OCI-LY3 (cell line): ENCODE data around the gene MRPL10.

Source experiments
- H2AFZ ChIP-seq: fragments of 200-600, 300-600 bp; shearing (Covaris generic); 2 replicates; pipeline ENCODE4 v1.6.0; 2014; ENCODE audit warnings: antibody characterized with exemption, low read depth, low read length
- H3K27ac ChIP-seq: fragments of 200-600, 300-600 bp; sonication (generic); 2 replicates; pipeline ENCODE4 v1.5.1; 2014; ENCODE audit warnings: mild to moderate bottlenecking, low read length, moderate library complexity, mixed read lengths
- H3K27me3 ChIP-seq: fragments of 200-600, 300-600 bp; sonication (generic); 2 replicates; pipeline ENCODE4 v1.6.1; 2014; ENCODE audit warnings: low read depth, low read length, mixed read lengths
- H3K36me3 ChIP-seq: fragments of 200-600, 300-600 bp; sonication (generic); replicated peaks from 2 replicates; pipeline ENCODE3; 2014; ENCODE audit warnings: low read depth, low read length, mixed read lengths
- H3K4me1 ChIP-seq: fragments of 300-600, 200-600 bp; sonication (generic); 2 replicates; pipeline ENCODE4 v1.6.1; 2014; ENCODE audit warnings: low read length, mixed read lengths
- H3K4me2 ChIP-seq: fragments of 200-600, 300-600 bp; sonication (generic); 2 replicates; pipeline ENCODE4 v1.6.1; 2014; ENCODE audit warnings: low read length, mixed read lengths
- H3K4me3 ChIP-seq: fragments of 300-600, 200-600 bp; sonication (generic); 2 replicates; pipeline ENCODE4 v1.5.1; 2014; ENCODE audit warnings: antibody characterized with exemption, mild to moderate bottlenecking, low read length, moderate library complexity
- H3K79me2 ChIP-seq: fragments of 300-600, 200-600 bp; shearing (Covaris generic); 2 replicates; pipeline ENCODE4 v1.6.1; 2014; ENCODE audit warnings: mild to moderate bottlenecking, low read length, mixed read lengths
- H3K9ac ChIP-seq: fragments of 300-600, 200-600 bp; shearing (Covaris generic); 2 replicates; pipeline ENCODE4 v1.6.0; 2014; ENCODE audit warnings: mild to moderate bottlenecking, low read length, moderate library complexity
- H3K9me3 ChIP-seq: fragments of 200-600, 300-600 bp; shearing (Covaris generic); 2 replicates; pipeline ENCODE4 v1.6.1; 2014; ENCODE audit warnings: low read length, mixed read lengths; ENCODE audit not compliant: insufficient read depth
- H4K20me1 ChIP-seq: fragments of 200-600, 300-600 bp; sonication (generic); 2 replicates; pipeline ENCODE4 v1.6.1; 2016; ENCODE audit warnings: low read length, mixed read lengths; ENCODE audit not compliant: insufficient read depth
- CTCF ChIP-seq: fragments of 200-600, 300-600 bp; sonication (generic); IDR thresholded peaks from 2 replicates; pipeline ENCODE4 v1.5.1; 2014; ENCODE audit warnings: antibody characterized with exemption, low read length, low read depth
- EZH2phosphoT487 ChIP-seq: fragments of 200-600 bp; shearing (Covaris generic); IDR thresholded peaks from 2 replicates; pipeline ENCODE4 v1.6.1; 2018; ENCODE audit warnings: antibody characterized with exemption, mixed run types, low read depth

The MRPL10 gene

GRCh38 chr17:47871048-47871447, 39.7 kb upstream of the MRPL10 start:
- Histone ChIP-seq H3K4me1 (peaks cover 86% of the 10 kb centered on the region), H3K4me3 (peak overlapping the region; percentile 19; the same call in 1 of the 2 replicates), H3K4me2 (peak overlapping the region; percentile 88), H4K20me1 (no peaks in the 10 kb centered on the region), H3K27me3 (no peaks in the 10 kb centered on the region), H3K27ac (peak overlapping the region; percentile 98), H2AFZ (no peak overlapping the region), H3K79me2 (no peaks in the 10 kb centered on the region), H3K9me3 (no peaks in the 10 kb centered on the region), H3K9ac (peak overlapping the region; percentile 93; the same call in 1 of the 2 replicates), H3K36me3 (no peaks in the 10 kb centered on the region)
- TF ChIP-seq CTCF (no peak), EZH2phosphoT487 (no peak)

GRCh38 chr17:47870056-47870455, 38.7 kb upstream of the MRPL10 start:
- Histone ChIP-seq H3K4me2 (peak overlapping the region; percentile 21), H3K9me3 (no peaks in the 10 kb centered on the region), H3K79me2 (no peaks in the 10 kb centered on the region), H4K20me1 (no peaks in the 10 kb centered on the region), H3K36me3 (no peaks in the 10 kb centered on the region), H3K4me1 (peaks cover 86% of the 10 kb centered on the region), H3K9ac (peak overlapping the region; percentile 93; the same call in 1 of the 2 replicates), H3K27me3 (no peaks in the 10 kb centered on the region), H3K27ac (peak overlapping the region; percentile 98), H3K4me3 (no peak overlapping the region), H2AFZ (peak overlapping the region; percentile 28; the same call in 1 of the 2 replicates)
- TF ChIP-seq CTCF (no peak), EZH2phosphoT487 (no peak)

- H3K79me2 ChIP-seq = no peaks in the 10 kb centered on the region
Measured at GRCh38 chr17:47869114-47869513, 37.8 kb upstream of the MRPL10 start.

More at GRCh38 chr17:47869114-47869513, 37.8 kb upstream of the MRPL10 start:
- no peaks in the 10 kb centered on the region for H3K9me3 ChIP-seq
- no peak overlapping the region for H2AFZ ChIP-seq
- no peaks in the 10 kb centered on the region for H3K27me3 ChIP-seq
- peak overlapping the region; percentile 98 for H3K27ac ChIP-seq
- no peak overlapping the region for H3K4me3 ChIP-seq
- 0 out of 2 replicates have a peak overlapping the region, but pooled peaks have one; percentile 21 for H3K4me2 ChIP-seq
- H3K4me1 ChIP-seq = peaks cover 86% of the 10 kb centered on the region
- peak overlapping the region; percentile 93; the same call in 1 of the 2 replicates for H3K9ac ChIP-seq
- TF ChIP-seq EZH2phosphoT487 (no peak), CTCF (no peak)
- no peaks in the 10 kb centered on the region for H3K36me3 ChIP-seq
- H4K20me1 ChIP-seq = no peaks in the 10 kb centered on the region
